ENCODE measurements around the gene GPR84. TPM values are rescaled to one million over a fixed set of nuclear protein-coding genes. Genes with fewer than 3 reads are reported as not detected.

GPR84 gene
- total and polyA plus RNA-seq, 2 of the 13 experiments (the other 11 are each of a cell fraction or from before 2014, with no cell fraction given) = not detected

- H3K4me1 ChIP-seq (ENCODE audit: insufficient read depth, low read length) = no peaks in the 10 kb centered on the region
- no peak for ATAC-seq
- in situ Hi-C loops (cut with HindIII; ENCODE audit: extremely low pct_ligation_motif_present, low pct_unique_long_range_greater_than_20kb) (no loop called here), intact Hi-C loops (cut with micrococcal nuclease; ENCODE audit: unreplicated experiment) (no loop called here)
- no peak overlapping the region for H3K27ac ChIP-seq (ENCODE audit: extremely low read length, insufficient read depth, low read length)
- TF ChIP-seq ZMYM4 (CRISPR knock-in tag; IDR thresholded peaks at IDR 0.05) = no peak
- no peak overlapping the region for H3K4me3 ChIP-seq (replicated peaks in 1 of 3; ENCODE audit: insufficient read depth in 1 of 3, low read depth in 2 of 3, low read length in 3 of 3)
- no CpG with 5 or more reads among the region's 1 CpG for WGBS (ENCODE audit: low lambda C conversion rate)
- H3K9ac ChIP-seq (ENCODE audit: insufficient read depth, low read depth, low read length) = no peak overlapping the region
- peaks cover 0 to 2% of the 10 kb centered on the region in 2 experiments; a peak in 1 of 5 replicates for H3K27me3 ChIP-seq (ENCODE audit: control insufficient read depth in 1 of 2, insufficient read depth in 2 of 2, low read length in 2 of 2)
- POLR2A ChIA-PET = no interaction called here
- no peaks in the 10 kb centered on the region for H3K36me3 ChIP-seq (replicated peaks in 1 of 2; ENCODE audit: control insufficient read depth in 1 of 2, insufficient read depth in 2 of 2, low read length in 2 of 2)
- DNase-seq (ENCODE audit: low spot score) = no peak
- no peaks in the 10 kb centered on the region for H3K79me2 ChIP-seq (ENCODE audit: insufficient read depth, low read length)
- BruUV-seq (replicated peaks) = no TSS peak
- no peaks in the 10 kb centered on the region for H4K20me1 ChIP-seq (ENCODE audit: insufficient read depth, low read length)
- CTCF ChIA-PET (ENCODE audit: low intra/inter-chr PET ratio, low total read pairs) = no interaction called here
- no peak overlapping the region for H3K4me2 ChIP-seq (ENCODE audit: low read depth, low read length)
- FAIRE-seq = no peak
- no peaks in the 10 kb centered on the region for H3K9me3 ChIP-seq (ENCODE audit: low read length)
- no peak overlapping the region for H2AFZ ChIP-seq (ENCODE audit: low read length)
Observed at GRCh38 chr12:54397157-54397556, 32.9 kb upstream of the GPR84 start.

- ATAC-seq (no peak), DNase-seq (ENCODE audit: low spot score) (no peak), FAIRE-seq (no peak)
- H2AFZ ChIP-seq (ENCODE audit: low read length) = no peak overlapping the region
- no peaks in the 10 kb centered on the region for H4K20me1 ChIP-seq (ENCODE audit: insufficient read depth, low read length)
- no peaks in the 10 kb centered on the region for H3K79me2 ChIP-seq (ENCODE audit: insufficient read depth, low read length)
- in situ Hi-C loops (cut with HindIII; ENCODE audit: extremely low pct_ligation_motif_present, low pct_unique_long_range_greater_than_20kb) = no loop called here
- TF ChIP-seq SKI (IDR thresholded peaks at IDR 0.05; ENCODE audit: partially characterized antibody) (no peak), ZNF766 (CRISPR knock-in tag; IDR thresholded peaks at IDR 0.05; ENCODE audit: borderline replicate concordance) (no peak), U2AF1 (optimal IDR thresholded peaks at IDR 0.05; ENCODE audit: low read depth, low read length) (no peak)
- intact Hi-C loops (cut with micrococcal nuclease; ENCODE audit: unreplicated experiment) = no loop called here
- no peak overlapping the region for H3K4me2 ChIP-seq (ENCODE audit: low read depth, low read length)
- no peak overlapping the region for H3K27ac ChIP-seq (ENCODE audit: extremely low read length, insufficient read depth, low read length)
- peaks cover 0 to 2% of the 10 kb centered on the region in 2 experiments; a peak in 2 of 5 replicates for H3K27me3 ChIP-seq (ENCODE audit: control insufficient read depth in 1 of 2, insufficient read depth in 2 of 2, low read length in 2 of 2)
- no peaks in the 10 kb centered on the region for H3K36me3 ChIP-seq (replicated peaks in 1 of 2; ENCODE audit: control insufficient read depth in 1 of 2, insufficient read depth in 2 of 2, low read length in 2 of 2)
- CTCF ChIA-PET (ENCODE audit: low intra/inter-chr PET ratio, low total read pairs) = no interaction called here
- POLR2A ChIA-PET = no interaction called here
- H3K9me3 ChIP-seq (ENCODE audit: low read length) = no peaks in the 10 kb centered on the region
- H3K4me1 ChIP-seq (ENCODE audit: insufficient read depth, low read length) = 0 out of 2 replicates have a peak, but pooled peaks cover 2% of the 10 kb centered on the region
- no TSS peak for BruUV-seq (replicated peaks)
- no peak overlapping the region for H3K9ac ChIP-seq (ENCODE audit: insufficient read depth, low read depth, low read length)
- no peak overlapping the region for H3K4me3 ChIP-seq (replicated peaks in 1 of 3; ENCODE audit: insufficient read depth in 1 of 3, low read depth in 2 of 3, low read length in 3 of 3)
Observed at GRCh38 chr12:54395545-54395944, 31.3 kb upstream of the GPR84 start.
